ENCODE data around the gene VIM. TPM values are rescaled to one million over a fixed set of nuclear protein-coding genes. Genes with fewer than 3 reads are reported as not detected.

VIM gene
- total RNA-seq, result 1,461 TPM

DNA sequence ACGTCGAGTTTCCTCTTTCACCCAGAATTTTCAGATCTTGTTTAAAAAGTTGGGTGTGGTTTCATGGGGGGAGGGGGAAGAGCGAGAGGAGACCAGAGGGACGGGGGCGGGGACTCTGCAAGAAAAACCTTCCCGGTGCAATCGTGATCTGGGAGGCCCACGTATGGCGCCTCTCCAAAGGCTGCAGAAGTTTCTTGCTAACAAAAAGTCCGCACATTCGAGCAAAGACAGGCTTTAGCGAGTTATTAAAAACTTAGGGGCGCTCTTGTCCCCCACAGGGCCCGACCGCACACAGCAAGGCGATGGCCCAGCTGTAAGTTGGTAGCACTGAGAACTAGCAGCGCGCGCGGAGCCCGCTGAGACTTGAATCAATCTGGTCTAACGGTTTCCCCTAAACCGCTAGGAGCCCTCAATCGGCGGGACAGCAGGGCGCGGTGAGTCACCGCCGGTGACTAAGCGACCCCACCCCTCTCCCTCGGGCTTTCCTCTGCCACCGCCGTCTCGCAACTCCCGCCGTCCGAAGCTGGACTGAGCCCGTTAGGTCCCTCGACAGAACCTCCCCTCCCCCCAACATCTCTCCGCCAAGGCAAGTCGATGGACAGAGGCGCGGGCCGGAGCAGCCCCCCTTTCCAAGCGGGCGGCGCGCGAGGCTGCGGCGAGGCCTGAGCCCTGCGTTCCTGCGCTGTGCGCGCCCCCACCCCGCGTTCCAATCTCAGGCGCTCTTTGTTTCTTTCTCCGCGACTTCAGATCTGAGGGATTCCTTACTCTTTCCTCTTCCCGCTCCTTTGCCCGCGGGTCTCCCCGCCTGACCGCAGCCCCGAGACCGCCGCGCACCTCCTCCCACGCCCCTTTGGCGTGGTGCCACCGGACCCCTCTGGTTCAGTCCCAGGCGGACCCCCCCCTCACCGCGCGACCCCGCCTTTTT is at the start of gene VIM:
VIM (plus strand) TSS at position 151 of the 925 bp plus-strand sequence. CDS start 1,182 bp downstream, outside the sequence.

GRCh38 chr10:17200912-17201793 is 26.9 kb upstream of the VIM start, which contains the start of gene TRDMT1:
Gene TRDMT1 (minus strand): TSS chr10:17201672. CDS start chr10:17201634, 38 bp downstream.

Other genes starting within 250 kb of the VIM start
- gene CUBN, start 98.4 kb upstream of the VIM start, total RNA-seq, result 157 TPM
- gene TRDMT1, start 26.6 kb upstream of the VIM start, total RNA-seq, result 12.9 TPM
- gene ST8SIA6, start 226.4 kb downstream of the VIM start, total RNA-seq, result 1.9 TPM